GM21423 (cell line): ENCODE results near the gene ADGRA1.

ENCODE experiments used
- ATAC-seq: cut with Tn5 transposase; IDR thresholded peaks from one replicate; pipeline ENCODE4 v1.9.1; 2021; ENCODE audit warnings: mild to moderate bottlenecking, moderate library complexity; ENCODE audit not compliant: unreplicated experiment

The ADGRA1 gene

DNA sequence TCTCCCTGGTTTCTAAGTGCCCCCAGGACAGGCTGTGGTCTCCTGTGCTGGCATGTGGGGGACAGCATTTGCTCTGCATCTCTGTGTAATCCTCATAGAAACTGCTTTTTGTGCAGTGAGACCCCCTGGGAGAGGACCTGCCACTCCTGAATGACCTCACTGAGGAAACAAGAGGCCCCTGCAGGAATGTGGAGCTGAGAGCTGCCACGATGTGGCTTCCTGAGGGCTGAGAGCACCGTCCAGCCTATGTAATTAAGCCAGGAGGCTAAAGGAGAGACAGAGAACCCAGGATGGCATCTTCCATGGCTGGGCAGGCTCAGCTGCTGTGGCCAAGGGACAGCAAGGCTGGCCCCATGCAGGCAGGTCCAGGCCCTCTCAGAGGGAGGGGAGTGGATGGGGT, 32.3 kb upstream of the ADGRA1 start:
- no peak for ATAC-seq

DNA sequence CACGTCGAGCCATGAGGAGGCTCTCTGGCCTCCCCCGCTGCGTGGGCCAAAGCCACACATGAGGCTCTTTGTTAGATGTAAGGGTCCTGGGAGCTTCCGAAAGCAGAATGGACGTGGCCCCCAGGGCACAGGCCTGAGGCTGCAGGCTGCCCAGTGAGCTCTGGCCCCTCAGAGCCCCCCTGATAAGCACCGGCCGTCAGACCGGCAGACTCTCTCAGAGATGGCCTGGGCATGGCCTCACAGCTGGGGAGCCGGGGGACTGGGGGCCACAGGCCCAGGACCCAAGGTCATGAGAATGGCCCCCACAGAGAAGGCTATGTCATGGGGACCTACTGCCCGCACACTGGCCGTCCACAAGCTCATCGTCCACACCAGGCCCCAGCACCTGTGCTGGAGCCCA, 31.7 kb upstream of the ADGRA1 start:
- no peak for ATAC-seq

DNA sequence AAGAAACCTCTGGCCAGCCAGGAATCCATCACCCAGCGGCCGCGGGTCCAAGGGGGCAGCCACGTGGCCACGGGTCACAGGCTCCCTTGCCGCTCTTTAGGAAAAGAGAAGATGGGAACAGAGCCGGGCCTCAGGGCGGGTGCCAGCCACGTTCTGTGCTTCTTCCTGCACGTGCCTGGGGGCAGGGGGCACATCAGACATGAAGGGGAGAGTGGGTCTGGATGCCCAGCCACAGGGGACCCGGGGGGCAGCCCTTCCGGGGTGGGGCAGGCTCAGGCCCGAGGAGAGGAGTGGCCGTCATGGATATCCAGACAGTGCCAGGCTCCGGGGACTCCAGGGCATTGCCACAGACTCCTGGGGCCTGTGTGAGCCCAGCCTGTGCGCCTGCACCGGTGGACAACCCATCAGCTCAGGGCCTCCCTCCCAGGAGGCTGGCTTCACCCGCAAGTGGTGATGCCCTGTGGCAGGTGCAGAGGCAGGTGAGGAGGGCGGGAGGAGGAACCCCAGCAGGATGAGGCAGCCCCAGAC, 31.0 kb upstream of the ADGRA1 start:
- no peak for ATAC-seq

DNA sequence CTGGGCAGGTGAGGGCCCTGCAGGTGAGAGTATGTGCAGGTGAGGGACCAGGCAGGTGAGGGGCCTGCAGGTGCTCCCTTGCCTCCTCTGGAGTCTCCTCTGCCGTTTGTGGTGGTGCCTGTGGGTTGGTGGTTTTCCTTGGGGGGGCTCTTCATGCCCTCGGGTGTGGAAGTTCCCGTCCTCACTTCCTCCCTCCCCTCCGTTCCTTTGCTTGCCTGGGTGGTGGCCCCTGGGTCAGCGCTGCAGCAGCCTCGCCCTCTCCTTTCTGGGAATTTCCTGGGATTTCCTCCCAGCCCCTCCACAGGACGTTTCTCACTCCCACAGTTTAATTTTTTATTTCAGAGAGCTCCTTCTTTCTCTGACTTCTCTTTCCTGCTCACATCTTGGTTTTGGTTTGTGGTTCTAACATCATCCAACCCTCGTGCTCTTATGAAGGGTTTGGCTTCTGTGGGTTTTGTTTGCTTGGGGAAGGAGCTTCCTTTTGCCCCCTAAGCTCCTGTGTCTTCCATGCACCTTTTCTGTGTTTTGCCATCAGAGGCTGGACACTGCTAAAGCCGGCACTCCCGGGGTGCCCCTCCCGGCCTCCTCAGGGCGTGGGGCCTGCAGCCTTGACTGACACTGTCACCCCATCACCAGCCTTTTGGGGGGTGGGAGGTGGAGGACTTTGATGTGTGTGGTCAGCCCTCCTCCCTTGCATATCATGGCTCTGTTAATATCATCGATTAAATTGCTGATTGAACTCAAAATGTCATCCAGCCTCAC, 29.2 kb upstream of the ADGRA1 start:
- ATAC-seq, result no peak

DNA sequence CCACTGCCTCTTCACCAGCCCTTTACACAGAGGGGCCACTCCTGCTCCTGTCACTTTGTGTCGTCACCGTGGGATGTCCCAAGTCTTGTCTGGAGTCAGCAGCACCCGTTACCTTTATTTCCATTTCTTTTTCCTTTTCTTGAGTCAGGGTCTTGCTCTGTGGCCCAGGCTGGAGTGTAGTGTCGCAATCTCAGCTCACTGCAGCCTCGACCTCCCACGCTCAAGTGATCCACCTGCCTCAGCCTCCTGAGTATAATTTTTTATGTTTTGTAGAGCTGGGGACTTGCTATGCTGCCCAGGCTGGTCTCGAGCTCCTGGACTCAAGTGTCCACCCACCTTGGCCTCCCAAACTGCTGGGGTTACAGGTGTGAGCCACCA, 28.6 kb upstream of the ADGRA1 start:
- ATAC-seq, result no peak

DNA sequence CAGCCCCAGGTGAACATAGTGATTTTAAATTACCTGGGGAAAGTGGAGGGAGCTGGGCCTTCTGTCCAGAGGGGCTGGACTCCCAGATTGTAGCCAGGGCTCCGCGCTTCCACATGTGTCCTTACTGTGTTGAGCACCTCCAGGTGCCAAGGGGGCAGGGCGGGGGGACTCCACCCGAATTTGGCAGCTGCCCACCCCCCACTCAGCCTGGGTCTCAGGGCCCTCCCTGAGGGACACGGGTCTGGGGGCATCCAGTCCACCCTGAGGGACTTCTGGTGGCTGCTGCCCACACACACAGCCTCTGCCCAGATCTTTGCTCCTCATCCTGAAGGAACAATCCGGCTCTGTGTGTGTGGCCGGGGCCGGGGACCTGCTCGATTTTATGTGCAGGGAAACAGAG, 28.2 kb upstream of the ADGRA1 start:
- ATAC-seq, result no peak

DNA sequence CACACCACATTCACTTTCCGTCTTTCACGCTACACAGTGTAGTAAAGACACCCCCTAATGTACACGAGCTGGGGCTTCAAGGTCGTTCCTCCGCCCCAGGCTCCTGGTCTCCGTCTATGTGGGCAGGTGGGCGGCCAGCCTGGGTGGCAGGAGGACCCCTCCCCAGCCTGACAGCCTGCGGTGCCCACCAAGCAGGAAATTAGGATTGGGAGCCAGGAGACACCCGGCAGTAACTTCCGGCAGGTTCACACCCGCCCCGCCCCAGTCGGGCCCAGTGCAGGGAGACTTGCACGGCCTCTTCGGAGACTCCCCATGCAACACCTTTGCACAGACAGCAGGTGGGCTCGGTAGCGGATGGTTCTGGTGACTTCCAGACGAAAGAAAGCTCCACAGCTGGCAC, 27.7 kb upstream of the ADGRA1 start:
- no peak for ATAC-seq

DNA sequence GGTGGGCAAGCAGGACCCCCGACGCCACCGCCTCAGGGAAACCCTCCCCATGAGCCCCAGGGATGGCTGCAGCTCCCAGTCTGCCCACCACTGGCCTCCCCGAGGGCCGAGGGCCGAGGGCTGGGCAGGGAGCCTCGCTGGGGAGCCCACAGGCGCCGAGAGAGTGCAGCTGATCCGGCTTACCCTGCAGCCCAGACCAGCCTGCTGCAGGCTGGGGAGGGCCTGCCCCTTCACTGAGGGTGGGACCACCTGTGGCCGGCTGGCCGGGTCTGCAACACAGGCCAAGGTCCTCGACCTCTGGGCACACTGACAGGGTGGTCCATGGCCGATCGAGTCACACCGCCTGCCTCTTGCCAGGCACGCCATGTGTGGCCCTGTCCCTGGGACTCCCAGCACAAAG, 27.3 kb upstream of the ADGRA1 start:
- ATAC-seq, result no peak

DNA sequence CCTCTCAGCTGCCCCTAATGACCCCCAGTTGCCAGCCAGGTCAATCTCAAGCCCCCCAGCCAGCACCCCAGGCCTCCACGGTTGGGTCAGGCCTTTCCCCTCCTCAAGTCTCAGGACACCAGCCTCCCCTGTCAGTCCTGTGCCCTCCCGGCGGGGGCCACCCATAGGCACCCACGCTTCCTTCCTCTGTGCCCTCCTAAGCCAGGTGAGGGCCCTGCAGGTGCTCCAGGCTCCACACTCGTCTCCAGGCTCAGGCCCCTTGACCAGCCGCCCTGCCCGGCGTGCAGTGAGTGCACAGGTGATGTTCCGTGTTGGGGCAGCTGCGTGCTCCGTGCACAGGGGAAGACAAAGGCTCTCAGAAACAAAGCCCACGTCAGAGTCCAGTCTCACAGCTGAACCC, 26.8 kb upstream of the ADGRA1 start:
- no peak for ATAC-seq

DNA sequence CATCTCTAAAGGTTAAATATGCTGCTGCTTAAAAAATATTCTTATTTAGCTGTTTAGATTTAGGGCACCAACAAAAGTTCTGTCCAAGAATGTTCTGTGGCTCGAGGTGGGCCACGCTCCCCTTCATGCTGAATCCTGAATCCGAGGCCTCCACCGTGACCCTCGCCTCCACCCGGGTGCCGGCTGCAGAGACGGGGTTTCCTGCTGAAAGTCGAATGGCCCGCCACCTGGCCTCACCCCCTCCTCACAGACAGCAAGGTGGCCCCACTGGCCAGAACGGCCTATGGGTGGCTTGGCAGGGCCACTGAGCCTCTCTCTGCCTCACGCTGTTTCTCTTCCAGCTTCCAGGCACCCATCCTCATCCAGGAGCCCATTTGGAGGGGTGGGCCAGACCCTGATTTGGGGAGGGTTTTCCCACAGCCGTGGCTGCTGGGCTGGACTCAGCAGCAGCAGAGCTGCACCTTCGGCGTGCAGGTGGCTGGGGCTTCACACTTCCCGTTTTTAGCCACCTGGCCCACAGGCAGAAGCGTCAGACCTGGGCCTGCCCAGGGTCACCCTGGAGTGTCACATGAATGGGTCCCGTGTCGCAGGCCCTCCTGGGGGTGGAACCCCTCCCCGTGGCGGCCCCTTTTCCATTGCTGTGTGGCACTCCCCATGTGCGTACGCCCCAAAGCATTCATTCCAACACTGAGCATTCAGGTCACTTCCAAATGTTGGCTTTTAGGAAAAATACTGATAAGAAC, 26.3 kb upstream of the ADGRA1 start:
- no peak for ATAC-seq

DNA sequence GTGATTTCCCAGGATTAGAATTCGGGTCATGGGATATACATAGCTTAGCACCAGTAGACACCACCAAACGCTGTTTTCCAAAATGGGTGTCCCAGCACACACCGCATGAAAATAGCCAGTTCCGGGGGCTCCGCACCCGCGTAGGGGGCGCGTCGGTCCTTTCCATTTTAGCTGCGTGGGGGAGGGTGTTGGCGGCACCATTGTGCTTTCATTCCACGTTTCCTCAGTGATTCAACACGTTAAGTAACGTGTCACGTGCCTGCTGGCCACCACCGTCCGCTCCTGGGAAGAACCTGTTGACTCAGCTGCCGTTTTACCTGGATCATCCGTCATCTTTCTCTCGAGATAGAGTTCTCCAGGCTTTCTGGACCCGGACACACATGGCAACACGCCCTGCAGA, 25.6 kb upstream of the ADGRA1 start:
- ATAC-seq, result no peak

DNA sequence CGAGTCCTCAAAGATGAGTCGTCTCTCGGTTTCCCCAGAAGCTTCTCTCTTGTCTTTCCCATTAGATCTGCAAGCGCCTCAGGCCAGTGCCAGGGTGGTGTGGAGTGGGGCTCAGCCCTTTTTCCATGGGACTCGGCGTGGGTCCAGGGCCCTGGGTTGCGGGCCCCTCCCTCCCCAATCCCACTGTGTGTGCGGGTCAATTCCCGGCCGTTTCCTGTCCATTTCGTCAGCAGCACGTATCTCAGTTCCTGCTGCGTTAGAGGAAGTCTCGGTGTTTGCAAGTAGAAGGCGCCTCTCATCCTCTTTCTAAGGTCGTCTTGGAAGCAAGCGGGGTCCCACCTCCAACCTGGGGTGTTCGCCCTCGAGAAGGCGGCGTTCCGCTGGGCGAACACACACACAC, 25.1 kb upstream of the ADGRA1 start:
- ATAC-seq, result no peak

DNA sequence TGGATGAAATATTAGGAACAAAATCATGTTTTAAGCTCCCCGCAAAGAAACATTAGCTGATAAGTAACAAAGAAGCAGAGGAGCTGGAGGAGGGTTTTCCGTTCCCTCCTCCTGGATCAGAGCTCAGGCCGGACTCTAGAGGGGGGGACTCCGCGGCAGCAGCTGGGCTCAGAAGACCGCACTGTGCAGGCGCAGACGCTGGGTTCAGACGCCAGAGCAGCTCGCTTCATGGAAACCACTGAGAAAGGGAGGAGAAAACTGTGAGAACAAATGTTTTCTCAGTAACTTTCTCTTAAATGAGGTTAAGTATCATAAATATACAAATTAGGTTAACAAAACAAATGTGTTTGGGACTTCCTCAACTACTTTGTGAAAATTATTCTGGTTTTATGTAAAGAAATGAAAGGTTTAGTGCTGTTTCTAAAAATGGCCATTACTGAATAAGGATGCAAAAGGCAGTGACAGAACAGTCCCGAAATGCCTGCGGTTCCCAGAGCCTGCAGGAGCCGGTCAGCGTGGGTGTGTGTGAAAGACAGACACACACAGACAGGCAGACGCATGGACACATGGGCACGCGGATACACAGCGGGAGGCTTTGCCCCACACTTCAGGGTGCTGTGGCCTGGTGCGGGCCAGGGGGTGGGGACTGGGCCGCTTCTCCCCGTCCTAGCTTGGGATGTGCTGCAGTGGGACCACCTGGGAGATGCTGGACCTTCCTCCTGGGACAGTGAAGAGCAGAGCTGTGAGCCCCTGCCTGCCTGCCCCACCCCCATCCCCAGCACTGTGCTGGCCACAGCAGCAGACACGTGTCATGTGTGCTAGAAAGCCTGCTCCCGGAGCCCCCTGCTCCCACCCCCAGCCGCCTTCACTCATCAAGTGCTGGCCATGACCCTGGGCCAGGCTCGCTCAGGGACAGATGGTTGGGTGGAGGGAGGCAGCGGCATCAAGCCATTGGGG, 20.3 kb upstream of the ADGRA1 start:
- ATAC-seq, result no peak

DNA sequence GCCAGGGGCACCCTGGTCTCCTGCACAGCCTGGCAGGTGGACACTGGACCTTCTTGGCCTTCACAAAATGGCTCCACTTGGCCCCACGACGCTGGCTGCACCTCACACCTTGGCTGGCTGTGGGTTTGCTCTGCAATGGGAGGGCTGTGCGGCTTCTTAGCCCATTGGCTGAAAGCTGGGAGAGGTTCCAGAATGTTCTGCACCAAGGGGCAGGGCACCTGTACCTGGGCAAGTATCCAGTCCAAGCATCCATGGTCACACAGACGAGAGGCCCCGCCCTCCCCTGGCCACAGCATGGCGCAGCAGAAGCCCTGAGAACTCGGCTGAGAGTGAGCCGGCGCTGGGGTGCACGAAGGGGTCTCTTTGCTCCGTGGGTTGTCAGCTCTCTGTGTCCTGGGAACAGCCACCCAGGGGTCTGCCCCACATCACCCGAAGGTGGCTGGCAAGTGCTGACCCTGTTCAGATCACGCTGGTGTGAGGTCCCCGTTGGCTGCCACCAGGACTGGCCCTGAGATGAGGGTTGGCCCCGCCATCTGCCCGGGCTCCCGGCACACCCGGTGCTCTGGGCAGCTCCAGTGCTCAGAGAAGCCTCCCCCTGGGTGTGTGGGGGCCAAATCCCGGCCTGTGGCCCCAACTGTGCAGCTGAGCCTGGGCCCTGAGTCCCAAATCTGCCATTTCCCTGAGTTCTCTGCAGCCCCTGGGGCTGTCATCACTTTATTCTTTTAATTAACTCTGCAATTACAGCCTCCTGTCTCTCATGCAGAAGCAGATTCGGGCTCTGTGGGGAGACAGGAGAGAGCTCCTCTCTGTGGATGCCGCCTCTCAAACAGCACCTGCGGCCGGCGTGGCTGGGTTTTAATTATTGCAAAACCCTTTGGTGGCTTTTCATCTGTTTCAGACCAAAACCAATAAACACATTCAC, 19.4 kb upstream of the ADGRA1 start:
- no peak for ATAC-seq

DNA sequence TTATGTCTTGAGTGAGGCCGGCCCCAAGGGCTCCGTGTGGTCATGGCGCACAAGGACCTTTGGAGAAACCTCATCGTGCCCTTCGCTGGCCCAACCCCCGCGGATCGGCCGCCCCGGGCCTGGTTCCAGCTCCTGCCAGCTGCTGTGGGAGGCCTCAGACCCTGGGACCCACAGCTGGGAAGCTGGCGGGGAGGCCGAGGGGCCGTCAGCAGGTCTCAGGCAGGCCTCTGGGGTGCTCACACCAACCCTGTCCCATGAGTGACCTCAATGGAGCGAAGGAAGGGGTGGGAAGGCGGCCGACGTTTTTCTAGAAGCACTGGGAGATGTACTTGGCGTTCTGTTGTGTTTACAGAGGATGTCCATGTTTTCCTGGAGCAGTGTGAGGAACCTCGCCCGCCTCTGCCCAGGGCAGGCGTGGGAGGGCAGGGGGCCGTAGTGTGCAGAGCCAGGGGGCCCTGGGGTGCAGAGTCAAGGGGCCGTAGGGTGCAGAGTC, 18.6 kb upstream of the ADGRA1 start:
- no peak for ATAC-seq

DNA sequence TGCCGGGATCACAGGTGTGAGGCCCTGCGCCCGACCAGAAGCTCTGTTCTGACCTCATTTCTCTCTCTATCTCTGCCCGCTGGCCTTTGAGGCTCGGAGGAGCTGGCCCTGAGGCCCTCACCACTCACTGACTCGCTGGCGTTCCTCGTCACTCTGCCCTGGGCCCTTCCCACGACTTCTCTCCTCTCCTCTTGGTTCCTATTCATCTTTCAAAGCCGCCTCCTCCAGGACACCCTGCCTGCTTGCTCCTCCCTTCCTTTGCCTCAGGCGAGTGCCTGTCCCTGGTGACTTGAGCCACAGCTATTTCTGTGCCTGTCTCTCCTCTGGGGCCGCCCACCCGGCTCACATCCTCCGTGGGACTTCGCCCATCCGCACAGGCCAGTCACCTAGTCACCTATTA, 17.3 kb upstream of the ADGRA1 start:
- no peak for ATAC-seq

DNA sequence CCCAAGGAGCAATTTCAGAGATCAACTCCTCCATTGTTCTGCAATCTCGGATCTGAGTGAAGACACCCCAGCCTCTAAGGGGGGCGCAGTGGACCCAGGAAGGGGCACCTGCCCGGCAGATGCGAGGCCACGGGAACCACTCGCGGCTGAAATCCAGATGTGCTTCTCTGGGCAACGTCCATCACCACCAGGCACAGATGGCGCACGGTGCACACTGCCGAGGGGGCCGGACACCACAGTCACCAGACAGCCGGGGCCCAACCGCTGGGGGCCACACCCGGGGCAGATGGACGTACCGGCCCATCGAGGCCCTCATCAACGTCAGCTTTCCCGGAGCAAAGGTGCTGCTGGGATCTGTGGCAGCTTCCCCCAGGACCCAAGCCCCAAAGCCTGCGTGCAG, 16.9 kb upstream of the ADGRA1 start:
- no peak for ATAC-seq

DNA sequence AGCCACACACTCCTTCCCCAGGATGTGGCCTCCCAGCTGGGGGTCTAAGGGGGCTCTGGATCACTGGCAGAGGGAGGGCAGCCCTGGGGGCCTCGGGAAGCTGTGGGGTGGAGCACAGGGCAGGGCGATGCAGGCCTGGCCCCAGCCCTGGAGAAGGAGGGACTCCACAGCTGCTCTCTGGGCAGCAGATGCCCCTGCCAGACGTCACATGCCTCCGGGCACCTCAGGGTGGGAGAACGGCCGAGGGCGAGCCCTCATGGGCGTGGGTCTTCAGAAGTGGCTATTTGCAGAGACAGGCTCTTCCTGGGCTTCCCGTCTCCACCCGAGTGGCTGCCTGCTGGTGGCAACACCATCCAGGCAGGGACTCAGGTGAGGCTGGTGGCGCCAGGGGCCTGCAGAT, 16.0 kb upstream of the ADGRA1 start:
- no peak for ATAC-seq

DNA sequence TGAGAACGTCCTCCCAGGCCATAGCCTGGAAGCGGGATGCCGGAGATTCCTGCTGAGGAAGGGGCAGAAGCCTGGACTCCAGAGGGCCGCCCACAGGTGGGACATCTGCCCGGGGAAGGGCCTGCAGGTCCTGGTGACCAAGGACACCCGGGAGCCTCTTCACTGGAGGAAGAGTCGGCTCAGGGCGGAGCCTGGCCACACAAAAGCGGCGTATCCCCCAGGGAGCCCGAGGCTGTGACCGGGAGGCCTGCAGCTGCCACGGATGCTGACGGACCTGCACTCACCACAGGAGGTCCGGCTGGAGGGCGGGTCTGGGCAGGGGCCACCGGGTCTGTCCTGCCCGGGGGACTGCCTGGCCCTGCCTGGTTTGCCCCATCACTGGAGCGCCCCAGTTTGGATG, 15.5 kb upstream of the ADGRA1 start:
- no peak for ATAC-seq

DNA sequence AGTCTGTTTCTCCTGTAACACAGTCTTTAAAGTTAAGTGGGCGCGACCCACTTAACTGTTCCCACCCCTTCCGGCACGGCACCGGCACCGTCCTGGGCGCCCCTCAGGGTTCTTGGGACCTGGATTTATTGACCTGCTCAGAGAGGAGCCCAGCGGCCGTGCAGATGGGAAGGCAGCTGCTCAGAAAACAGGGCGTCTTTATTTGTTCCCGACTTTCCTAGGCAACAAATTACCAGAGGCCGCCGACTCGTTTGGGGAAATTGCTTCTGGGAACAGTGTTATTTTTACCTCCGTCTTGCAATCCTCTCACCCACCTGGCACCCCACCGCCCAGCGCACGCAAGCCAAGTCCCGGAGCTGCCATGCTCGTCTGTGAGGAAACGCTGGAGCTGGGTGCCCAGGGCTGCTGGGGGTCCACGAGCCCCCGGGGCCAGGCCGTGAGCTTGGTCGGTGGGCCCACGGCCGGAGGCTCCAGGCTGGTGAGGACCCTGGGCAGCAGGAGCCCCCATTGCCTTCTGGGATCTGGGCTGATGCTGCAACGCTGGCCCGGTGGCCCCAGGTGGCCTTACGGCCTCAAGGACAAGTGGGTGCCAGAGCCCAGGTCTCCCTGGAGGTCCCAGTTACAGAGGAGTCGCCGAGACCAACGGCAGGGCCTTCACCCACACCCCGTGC, 14.9 kb upstream of the ADGRA1 start:
- ATAC-seq, result no peak
